HUES64 (cell line): ENCODE measurements around the gene SLC16A12.

Experiments used
- H3K27ac ChIP-seq: 2 replicates; pipeline ENCODE4 v1.7.0; 2013; ENCODE audit warnings: low read depth, low read length, inconsistent platforms
- H3K27me3 ChIP-seq: 2 replicates; pipeline ENCODE4 v1.6.1; 2013; ENCODE audit warnings: mild to moderate bottlenecking, low read length; ENCODE audit not compliant: insufficient read depth
- H3K36me3 ChIP-seq: 2 replicates; pipeline ENCODE4 v1.6.1; 2013; ENCODE audit warnings: mild to moderate bottlenecking, low read length; ENCODE audit not compliant: insufficient read depth
- H3K4me1 ChIP-seq: 2 replicates; pipeline ENCODE4 v1.6.1; 2013; ENCODE audit warnings: mild to moderate bottlenecking, low read length, moderate library complexity; ENCODE audit not compliant: insufficient read depth
- H3K4me3 ChIP-seq: 2 replicates; pipeline ENCODE4 v1.5.1; 2013; ENCODE audit warnings: mild to moderate bottlenecking, low read length, moderate library complexity
- H3K9ac ChIP-seq: 2 replicates; pipeline ENCODE4 v1.6.1; 2013; ENCODE audit warnings: mild to moderate bottlenecking, low read depth, low read length
- H3K9me3 ChIP-seq: 2 replicates; pipeline ENCODE4 v1.6.1; 2013; ENCODE audit warnings: low read depth, low read length; ENCODE audit not compliant: insufficient read depth
- WGBS: fragments of 150-250, 120-280 bp; methylation state at CpG from one replicate; pipeline ENCODE4 v1.1.7; 2013; ENCODE audit warnings: missing lambda C conversion rate; 5-methylcytosine and 5-hydroxymethylcytosine counted together

Gene SLC16A12

DNA sequence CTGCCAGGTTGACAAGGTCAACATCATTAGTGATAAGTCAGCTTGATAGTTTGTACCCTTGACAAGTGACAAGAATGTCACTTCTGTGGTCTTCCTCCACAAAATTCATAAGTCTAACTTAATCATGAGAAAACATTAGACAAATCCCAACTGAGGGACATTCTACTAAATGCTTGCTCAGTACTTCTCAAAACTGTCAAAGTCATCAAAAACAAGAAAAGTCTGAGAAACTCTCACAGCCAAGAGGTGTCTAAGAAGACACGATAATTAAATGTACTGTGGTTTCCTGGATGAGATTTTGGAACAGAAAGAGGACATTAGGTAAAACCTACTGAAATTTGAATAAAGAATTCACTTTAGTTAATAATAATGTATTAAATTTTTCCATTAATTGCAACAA lies 29.8 kb upstream of the SLC16A12 start:
- no peaks in the 10 kb centered on the region for H3K9me3 ChIP-seq
- no peaks in the 10 kb centered on the region for H3K27me3 ChIP-seq
- H3K4me1 ChIP-seq = peaks cover 20% of the 10 kb centered on the region
- H3K36me3 ChIP-seq = no peaks in the 10 kb centered on the region
- WGBS = 100% methylated on average over 1 of the region's 1 CpG
- no peak overlapping the region for H3K4me3 ChIP-seq
- no peak overlapping the region for H3K9ac ChIP-seq
- no peak overlapping the region for H3K27ac ChIP-seq

- WGBS = 30% methylated on average over 2 of the region's 2 CpGs
- Histone ChIP-seq H3K9ac (no peak overlapping the region), H3K36me3 (no peaks in the 10 kb centered on the region), H3K27me3 (no peaks in the 10 kb centered on the region), H3K4me3 (no peak overlapping the region), H3K4me1 (peaks cover 20% of the 10 kb centered on the region), H3K9me3 (no peaks in the 10 kb centered on the region), H3K27ac (no peak overlapping the region)
These were observed 28.6 kb upstream of the SLC16A12 start for GRCh38 chr10:89563861-89564478.

GRCh38 chr10:89563311-89563710 lies 27.9 kb upstream of the SLC16A12 start:
- H3K36me3 ChIP-seq = no peaks in the 10 kb centered on the region
- 96% methylated on average over 3 of the region's 3 CpGs for WGBS

DNA sequence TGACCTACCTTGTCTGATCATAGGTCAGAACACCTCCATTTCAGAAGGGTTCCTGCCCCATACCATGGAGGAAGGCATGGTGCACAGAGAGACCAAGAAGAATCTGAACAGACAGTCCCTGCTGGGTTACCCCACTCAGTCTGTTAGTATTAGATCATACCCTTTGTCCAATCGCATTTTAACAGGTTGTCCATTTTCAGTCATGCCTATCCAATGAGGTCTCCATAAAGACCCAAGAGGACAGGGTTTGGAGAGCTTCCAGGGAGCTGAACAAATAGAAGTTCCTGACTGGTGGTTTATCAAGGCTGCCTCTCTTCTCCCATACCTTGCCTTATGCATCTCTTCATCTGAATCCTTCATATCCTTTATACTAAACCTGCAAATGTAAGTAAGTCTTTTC lies 21.2 kb upstream of the SLC16A12 start:
- Histone ChIP-seq H3K9ac (no peak overlapping the region), H3K4me1 (peaks cover 5% of the 10 kb centered on the region; the same call in 1 of the 2 replicates), H3K27me3 (no peaks in the 10 kb centered on the region), H3K9me3 (no peaks in the 10 kb centered on the region), H3K27ac (no peak overlapping the region), H3K4me3 (no peak overlapping the region), H3K36me3 (no peaks in the 10 kb centered on the region)
- WGBS = 88% methylated on average over 1 of the region's 1 CpG

More at GRCh38 chr10:89563311-89563710, 27.9 kb upstream of the SLC16A12 start:
- Histone ChIP-seq H3K4me3 (no peak overlapping the region), H3K27ac (no peak overlapping the region), H3K27me3 (no peaks in the 10 kb centered on the region), H3K4me1 (peaks cover 23% of the 10 kb centered on the region), H3K9me3 (no peaks in the 10 kb centered on the region), H3K9ac (no peak overlapping the region)

DNA sequence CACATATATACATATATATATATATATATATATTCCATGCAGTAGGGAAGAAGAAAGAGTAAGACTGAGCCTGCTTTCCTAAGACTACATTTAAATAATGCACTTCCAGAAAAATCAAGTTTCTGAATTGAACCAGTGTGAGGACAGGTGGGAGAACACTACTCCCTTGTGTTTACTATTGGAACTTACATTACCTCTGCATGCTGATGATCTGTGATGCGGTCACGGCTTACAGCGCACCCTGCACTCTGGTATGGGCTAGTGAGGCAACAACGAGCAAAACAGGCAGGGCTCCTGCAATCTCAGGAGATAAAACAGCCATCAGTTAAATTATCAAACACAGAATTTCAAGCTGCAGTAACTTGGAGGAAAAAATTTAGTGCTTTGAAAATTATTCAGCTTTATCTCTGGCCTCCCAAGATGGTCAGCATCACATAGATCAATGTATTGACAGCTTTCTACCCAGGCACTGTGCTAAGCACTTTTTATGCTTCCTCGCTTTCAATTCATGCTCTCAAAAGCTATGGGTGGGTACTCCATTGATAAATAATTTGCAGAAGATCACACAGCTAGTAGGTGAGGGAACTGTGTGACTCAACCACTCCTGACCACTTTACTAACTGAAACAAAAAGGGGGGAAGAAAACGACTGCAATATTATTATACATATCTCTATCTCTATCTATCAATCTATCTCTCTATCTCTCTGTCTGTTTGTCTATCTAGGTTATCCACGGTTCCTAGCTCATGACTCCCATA lies 20.5 kb upstream of the SLC16A12 start:
- 90% methylated on average over 6 of the region's 7 CpGs for WGBS
- H3K27me3 ChIP-seq = no peaks in the 10 kb centered on the region
- H3K9me3 ChIP-seq = no peaks in the 10 kb centered on the region
- no peaks in the 10 kb centered on the region for H3K36me3 ChIP-seq
- H3K27ac ChIP-seq = no peak overlapping the region
- H3K4me1 ChIP-seq = peaks cover 3% of the 10 kb centered on the region; the same call in 1 of the 2 replicates
- H3K9ac ChIP-seq = no peak overlapping the region
- no peak overlapping the region for H3K4me3 ChIP-seq

DNA sequence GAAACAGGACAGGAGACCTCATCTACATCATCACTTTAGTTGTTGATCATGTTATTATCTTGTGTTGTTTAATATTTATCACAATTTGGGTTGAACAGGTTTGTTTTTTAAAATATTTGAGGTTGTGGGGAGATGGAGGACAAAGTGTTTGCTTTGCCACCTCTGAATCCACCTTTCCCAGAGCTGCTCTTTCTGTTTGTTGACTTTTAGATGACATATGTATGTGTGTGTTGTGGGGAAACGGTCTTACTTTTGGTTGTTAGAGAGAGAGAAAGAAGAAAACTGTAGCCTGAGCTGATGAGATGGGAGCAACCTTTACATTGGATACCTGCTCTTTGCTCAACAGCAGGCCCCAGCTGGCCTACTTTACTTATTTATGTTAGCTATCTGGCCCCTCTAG lies 19.0 kb upstream of the SLC16A12 start:
- H3K4me3 ChIP-seq = no peak overlapping the region
- 89% methylated on average over 1 of the region's 1 CpG for WGBS
- no peaks in the 10 kb centered on the region for H3K27me3 ChIP-seq
- H3K9ac ChIP-seq = no peak overlapping the region
- peaks cover 3% of the 10 kb centered on the region; the same call in 1 of the 2 replicates for H3K4me1 ChIP-seq
- H3K36me3 ChIP-seq = no peaks in the 10 kb centered on the region
- H3K9me3 ChIP-seq = no peaks in the 10 kb centered on the region
- no peak overlapping the region for H3K27ac ChIP-seq

DNA sequence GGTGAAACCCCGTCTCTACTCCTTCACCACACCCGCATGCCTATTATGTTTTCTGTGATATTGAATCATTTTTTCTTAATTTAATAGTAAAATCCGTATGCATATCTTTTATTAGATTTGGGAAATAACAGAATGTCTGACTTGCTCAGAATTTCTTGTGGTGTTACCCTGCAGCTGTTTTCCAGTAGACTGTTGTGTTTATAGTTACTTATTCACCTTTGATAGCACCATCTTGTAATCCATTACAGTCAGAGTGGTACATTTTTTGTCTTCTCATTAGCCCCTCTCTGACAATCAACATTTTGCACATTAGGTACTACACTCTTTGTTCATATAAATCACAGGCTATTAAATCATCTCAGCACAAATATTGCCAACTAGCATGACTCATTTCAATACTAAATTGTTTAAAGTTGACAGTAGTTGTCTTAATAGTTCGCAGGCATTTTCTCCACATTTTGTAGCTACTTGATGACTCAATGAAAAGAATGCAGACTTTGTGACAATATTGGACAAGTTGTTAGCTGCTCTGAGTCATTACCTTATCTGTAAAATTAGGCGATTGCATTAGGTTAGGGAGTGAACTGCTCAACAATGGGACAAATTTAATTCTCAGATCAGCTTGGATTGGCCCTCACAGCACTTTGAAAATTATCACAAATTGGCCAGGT lies 17.8 kb upstream of the SLC16A12 start:
- H3K9ac ChIP-seq = no peak overlapping the region
- no peaks in the 10 kb centered on the region for H3K9me3 ChIP-seq
- no peaks in the 10 kb centered on the region for H3K36me3 ChIP-seq
- no peak overlapping the region for H3K27ac ChIP-seq
- H3K27me3 ChIP-seq = no peaks in the 10 kb centered on the region
- no peaks in the 10 kb centered on the region for H3K4me1 ChIP-seq
- WGBS = 91% methylated on average over 3 of the region's 5 CpGs
- no peak overlapping the region for H3K4me3 ChIP-seq

- no peak overlapping the region for H3K9ac ChIP-seq
- no peaks in the 10 kb centered on the region for H3K27me3 ChIP-seq
- H3K4me1 ChIP-seq = no peaks in the 10 kb centered on the region
- no peak overlapping the region for H3K4me3 ChIP-seq
- no peaks in the 10 kb centered on the region for H3K36me3 ChIP-seq
- no peak overlapping the region for H3K27ac ChIP-seq
- no peaks in the 10 kb centered on the region for H3K9me3 ChIP-seq
- 95% methylated on average over 3 of the region's 4 CpGs for WGBS
These were observed 16.8 kb upstream of the SLC16A12 start for GRCh38 chr10:89552213-89552612.

DNA sequence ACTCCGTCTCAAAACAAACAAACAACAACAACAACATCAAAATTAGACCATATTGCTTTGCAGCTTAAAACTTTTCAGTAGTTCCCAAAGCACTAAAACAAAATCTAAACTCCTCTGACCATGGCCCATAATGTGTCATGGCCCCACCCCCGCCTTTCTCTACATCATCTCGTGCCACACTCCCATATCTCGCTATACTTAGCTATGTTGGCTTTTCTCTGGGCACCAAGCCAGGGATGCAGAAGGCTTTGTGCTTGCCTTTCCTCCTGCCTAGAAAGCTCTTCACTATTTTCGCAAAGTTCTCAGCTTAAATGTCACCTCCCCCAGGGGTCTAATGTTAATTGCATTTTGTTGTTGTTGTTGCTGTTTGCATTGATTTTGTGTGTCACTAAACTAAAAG lies 15.1 kb upstream of the SLC16A12 start:
- H3K4me3 ChIP-seq = no peak overlapping the region
- H3K27ac ChIP-seq = no peak overlapping the region
- no peak overlapping the region for H3K9ac ChIP-seq
- H3K4me1 ChIP-seq = no peaks in the 10 kb centered on the region
- H3K9me3 ChIP-seq = no peaks in the 10 kb centered on the region
- no peaks in the 10 kb centered on the region for H3K36me3 ChIP-seq
- 90% methylated on average over 5 of the region's 5 CpGs for WGBS
- H3K27me3 ChIP-seq = no peaks in the 10 kb centered on the region

DNA sequence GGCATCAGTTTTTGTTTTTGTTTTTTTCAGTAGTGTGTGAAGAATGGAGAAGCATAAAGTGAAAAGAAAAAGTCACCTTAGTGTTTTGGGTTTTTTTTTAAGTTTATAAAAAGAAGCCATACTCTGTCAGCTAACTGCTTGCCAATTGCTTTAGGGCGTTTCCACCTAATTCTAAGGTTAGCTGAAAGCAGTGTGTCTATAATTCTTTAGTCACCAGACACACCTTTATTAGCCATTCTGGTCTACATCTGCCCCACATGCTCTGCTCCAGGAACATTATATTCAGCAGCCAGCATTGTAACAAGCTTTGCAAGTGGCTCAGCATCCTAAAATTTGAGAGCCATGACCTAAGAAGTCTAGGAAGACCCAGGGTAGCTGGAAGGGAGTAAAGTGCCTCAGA lies 14.1 kb upstream of the SLC16A12 start:
- H3K4me3 ChIP-seq = no peak overlapping the region
- no peak overlapping the region for H3K27ac ChIP-seq
- 100% methylated on average over 1 of the region's 1 CpG for WGBS

GRCh38 chr10:89548673-89549072 lies 13.3 kb upstream of the SLC16A12 start:
- Histone ChIP-seq H3K9ac (no peak overlapping the region), H3K4me1 (no peaks in the 10 kb centered on the region), H3K27me3 (no peaks in the 10 kb centered on the region), H3K9me3 (no peaks in the 10 kb centered on the region), H3K4me3 (no peak overlapping the region), H3K27ac (no peak overlapping the region), H3K36me3 (no peaks in the 10 kb centered on the region)
- WGBS = 95% methylated on average over 6 of the region's 6 CpGs

More for the DNA sequence above, 14.1 kb upstream of the SLC16A12 start:
- Histone ChIP-seq H3K36me3 (no peaks in the 10 kb centered on the region), H3K9me3 (no peaks in the 10 kb centered on the region), H3K4me1 (no peaks in the 10 kb centered on the region), H3K9ac (no peak overlapping the region), H3K27me3 (no peaks in the 10 kb centered on the region)
